Activated CD4-positive, alpha-beta memory T cell treated with anti-CD3 and anti-CD28 coated beads, Interleukin-2, amount 10 ng/mL, durations not matched to agents 7 days and 5 days (primary cell): Measurements from ENCODE around the gene CATSPERD. TPM values are rescaled to one million over a fixed set of nuclear protein-coding genes. Genes with fewer than 3 reads are reported as not detected.
"Not testable (repeated sequence)": the region's sequence is repeated elsewhere in the genome, so short reads cannot be mapped to it uniquely, and the experiment has no call there.

Experiments used
- CTCF ChIA-PET: fragments of 350-600 bp; sonication (Branson Sonifier 250); formaldehyde crosslinking; loops from one replicate; lab custom pipeline; 2021; ENCODE audit warnings: antibody characterized with exemption, inconsistent platforms; lab: Charles Lee
- POLR2A ChIA-PET: fragments of 350-600 bp; sonication (Branson Sonifier 250); formaldehyde crosslinking; loops from one replicate; lab custom pipeline; 2021; ENCODE audit warnings: antibody characterized with exemption; lab: Charles Lee
- DNase-seq: peaks from one replicate; pipeline ENCODE4 v3.0.0-alpha.2; 2020
- H3K27ac Mint-ChIP-seq: one replicate; pipeline ENCODE4 v1.8.0; 2021; ENCODE audit warnings: mild to moderate bottlenecking, mixed read lengths
- H3K27me3 Mint-ChIP-seq: one replicate; pipeline ENCODE4 v1.8.0; 2021; ENCODE audit warnings: mixed read lengths
- H3K36me3 Mint-ChIP-seq: one replicate; pipeline ENCODE4 v1.8.0; 2021; ENCODE audit warnings: low read depth, mixed read lengths
- H3K4me1 Mint-ChIP-seq: one replicate; pipeline ENCODE4 v1.8.0; 2021; ENCODE audit warnings: mixed read lengths
- H3K4me3 Mint-ChIP-seq: one replicate; pipeline ENCODE4 v1.8.0; 2021; ENCODE audit warnings: mild to moderate bottlenecking, mixed read lengths
- H3K9me3 Mint-ChIP-seq: one replicate; pipeline ENCODE4 v1.8.0; 2021; ENCODE audit warnings: mixed read lengths
- total RNA-seq, 2 experiments: library from RNA; stranded (reverse); gene quantifications; one replicate each; pipeline ENCODE4 v1.2.3, GENCODE V29; 2021

Gene CATSPERD
- total RNA-seq, 2 experiments from 2014 or later = not detected

GRCh38 chr19:5694956-5695648, 25.3 kb upstream of the CATSPERD start:
- Mint-ChIP-seq H3K27me3 (no peaks in the 10 kb centered on the region), H3K27ac (no peak overlapping the region), H3K4me1 (peaks cover 24% of the 10 kb centered on the region), H3K36me3 (peaks cover 57% of the 10 kb centered on the region), H3K4me3 (no peak overlapping the region), H3K9me3 (no peaks in the 10 kb centered on the region)
- DNase-seq = no peak
- ChIA-PET CTCF (no interaction called here), POLR2A (interaction anchor here (0.9 kb wide), 1 partner anchor 24 kb away, joined by 4 read pairs; no protein-coding TSS in a partner anchor)

GRCh38 chr19:5695649-5696195, 24.7 kb upstream of the CATSPERD start:
- no peak overlapping the region for H3K27ac Mint-ChIP-seq

GRCh38 chr19:5696196-5697021, 24.0 kb upstream of the CATSPERD start:
- POLR2A ChIA-PET = interaction anchor here (0.9 to 2.8 kb wide), 2 partner anchors 17 to 22 kb away, joined by 4 to 10 read pairs; no protein-coding TSS in a partner anchor
- Mint-ChIP-seq H3K27me3 (no peaks in the 10 kb centered on the region), H3K4me3 (no peak overlapping the region), H3K9me3 (no peaks in the 10 kb centered on the region), H3K36me3 (peaks cover 54% of the 10 kb centered on the region), H3K4me1 (peaks cover 18% of the 10 kb centered on the region), H3K27ac (no peak overlapping the region)
- CTCF ChIA-PET = no interaction called here
- DNase-seq = no peak

More at GRCh38 chr19:5695649-5696195, 24.7 kb upstream of the CATSPERD start:
- no peaks in the 10 kb centered on the region for H3K9me3 Mint-ChIP-seq
- no peak for DNase-seq
- peaks cover 23% of the 10 kb centered on the region for H3K4me1 Mint-ChIP-seq
- no peak overlapping the region for H3K4me3 Mint-ChIP-seq
- CTCF ChIA-PET = no interaction called here
- peaks cover 54% of the 10 kb centered on the region for H3K36me3 Mint-ChIP-seq
- POLR2A ChIA-PET = interaction anchor here (0.9 kb wide), 1 partner anchor 23 kb away, joined by 4 read pairs; no protein-coding TSS in a partner anchor
- H3K27me3 Mint-ChIP-seq = no peaks in the 10 kb centered on the region

- no peak overlapping the region for H3K4me3 Mint-ChIP-seq
- ChIA-PET POLR2A (interaction anchor here (2.2 to 2.8 kb wide), 2 partner anchors 11 to 16 kb away, joined by 7 to 10 read pairs; no protein-coding TSS in a partner anchor), CTCF (no interaction called here)
- H3K27me3 Mint-ChIP-seq = no peaks in the 10 kb centered on the region
- no peaks in the 10 kb centered on the region for H3K9me3 Mint-ChIP-seq
- no peak overlapping the region for H3K27ac Mint-ChIP-seq
- DNase-seq = no peak
- peaks cover 53% of the 10 kb centered on the region for H3K36me3 Mint-ChIP-seq
- H3K4me1 Mint-ChIP-seq = peaks cover 13% of the 10 kb centered on the region
These were observed 23.2 kb upstream of the CATSPERD start for GRCh38 chr19:5697022-5697889.

- Mint-ChIP-seq H3K27me3 (no peaks in the 10 kb centered on the region), H3K4me1 (peaks cover 6% of the 10 kb centered on the region), H3K27ac (no peak overlapping the region), H3K36me3 (peaks cover 47% of the 10 kb centered on the region), H3K9me3 (no peaks in the 10 kb centered on the region), H3K4me3 (no peak overlapping the region)
- no peak for DNase-seq
- POLR2A ChIA-PET = interaction anchor here (2.2 to 2.8 kb wide), 2 partner anchors 10 to 15 kb away, joined by 7 to 10 read pairs; no protein-coding TSS in a partner anchor
- CTCF ChIA-PET = no interaction called here
These were observed 22.4 kb upstream of the CATSPERD start for GRCh38 chr19:5697890-5698634.

- no peak for DNase-seq
- no peaks in the 10 kb centered on the region for H3K9me3 Mint-ChIP-seq
- peaks cover 2% of the 10 kb centered on the region for H3K4me1 Mint-ChIP-seq
- H3K27me3 Mint-ChIP-seq = no peaks in the 10 kb centered on the region
- H3K36me3 Mint-ChIP-seq = peaks cover 49% of the 10 kb centered on the region
- no peak overlapping the region for H3K4me3 Mint-ChIP-seq
- CTCF ChIA-PET = no interaction called here
- no peak overlapping the region for H3K27ac Mint-ChIP-seq
- POLR2A ChIA-PET = interaction anchor here (0.9 to 2.8 kb wide), 5 partner anchors 8 to 22 kb away, joined by 3 to 10 read pairs (median 6); partner anchors contain the start of genes CATSPERD and LONP1
These were observed 21.6 kb upstream of the CATSPERD start for GRCh38 chr19:5698635-5699422.

GRCh38 chr19:5700455-5701092, 19.9 kb upstream of the CATSPERD start:
- H3K9me3 Mint-ChIP-seq = no peaks in the 10 kb centered on the region
- no peak for DNase-seq
- H3K36me3 Mint-ChIP-seq = peaks cover 47% of the 10 kb centered on the region
- H3K27ac Mint-ChIP-seq = no peak overlapping the region
- POLR2A ChIA-PET = interaction anchor here (1.9 kb wide), 1 partner anchor 14 kb away, joined by 6 read pairs; no protein-coding TSS in a partner anchor
- no peaks in the 10 kb centered on the region for H3K4me1 Mint-ChIP-seq
- H3K27me3 Mint-ChIP-seq = no peaks in the 10 kb centered on the region
- no peak overlapping the region for H3K4me3 Mint-ChIP-seq
- CTCF ChIA-PET = interaction anchor here (1.5 kb wide), 1 partner anchor 11 kb away, joined by 6 read pairs; the partner anchor contains the start of gene RPL36

GRCh38 chr19:5702053-5702410, 18.4 kb upstream of the CATSPERD start:
- H3K9me3 Mint-ChIP-seq, H3K4me3 Mint-ChIP-seq, POLR2A ChIA-PET, CTCF ChIA-PET, DNase-seq, H3K27ac Mint-ChIP-seq, H3K27me3 Mint-ChIP-seq, H3K4me1 Mint-ChIP-seq: not testable (repeated sequence)
- H3K36me3 Mint-ChIP-seq = peaks cover 46% of the 10 kb centered on the region

GRCh38 chr19:5703819-5704818, 16.3 kb upstream of the CATSPERD start:
- POLR2A ChIA-PET = interaction anchor here (1.9 kb wide), 1 partner anchor 13 kb away, joined by 7 read pairs; no protein-coding TSS in a partner anchor
- Mint-ChIP-seq H3K27ac (no peak overlapping the region), H3K4me3 (no peak overlapping the region), H3K9me3 (no peaks in the 10 kb centered on the region), H3K4me1 (no peaks in the 10 kb centered on the region), H3K36me3 (peaks cover 47% of the 10 kb centered on the region), H3K27me3 (no peaks in the 10 kb centered on the region)
- no peak for DNase-seq
- CTCF ChIA-PET = no interaction called here

GRCh38 chr19:5705552-5705951, 14.9 kb upstream of the CATSPERD start:
- no peak for DNase-seq
- ChIA-PET CTCF (interaction anchor here (0.7 kb wide), 1 partner anchor 775 kb away, joined by 3 read pairs; no protein-coding TSS in a partner anchor), POLR2A (interaction anchor here (1.9 to 3.6 kb wide), 2 partner anchors 13 to 15 kb away, joined by 7 to 24 read pairs; partner anchors contain the start of genes CATSPERD and LONP1)
- Mint-ChIP-seq H3K4me3 (no peak overlapping the region), H3K4me1 (no peaks in the 10 kb centered on the region), H3K27me3 (no peaks in the 10 kb centered on the region), H3K27ac (no peak overlapping the region), H3K9me3 (no peaks in the 10 kb centered on the region), H3K36me3 (peaks cover 47% of the 10 kb centered on the region)
